Activated T-helper 2 cell treated with anti-CD3 and anti-CD28 coated beads, Interferon-gamma antibody, Interleukin-2, Interleukin-4, amounts not matched to agents 10 μg/mL and 5 μg/mL and 100 μg/mL, durations not matched to agents 14 hours and 24 hours and 36 hours (primary cell): Measurements from ENCODE around the gene VWA8. TPM values are rescaled to one million over a fixed set of nuclear protein-coding genes. Genes with fewer than 3 reads are reported as not detected.
"Not testable (repeated sequence)": the region's sequence is repeated elsewhere in the genome, so short reads cannot be mapped to it uniquely, and the experiment has no call there.

Source experiments
- DNase-seq: peaks from one replicate; pipeline ENCODE4 v3.0.0; 2021; ENCODE audit warnings: low spot score
- H3K27ac Mint-ChIP-seq: one replicate; pipeline ENCODE4 v1.8.0; 2021; ENCODE audit warnings: mixed read lengths
- H3K27me3 Mint-ChIP-seq: one replicate; pipeline ENCODE4 v1.8.0; 2021; ENCODE audit warnings: low read depth, mixed read lengths
- H3K36me3 Mint-ChIP-seq: one replicate; pipeline ENCODE4 v1.8.0; 2021; ENCODE audit warnings: low read depth, mixed read lengths
- H3K4me1 Mint-ChIP-seq: one replicate; pipeline ENCODE4 v1.8.0; 2021; ENCODE audit warnings: low read depth, mixed read lengths
- H3K4me3 Mint-ChIP-seq: one replicate; pipeline ENCODE4 v1.8.0; 2021; ENCODE audit warnings: low read depth, mild to moderate bottlenecking, moderate library complexity, mixed read lengths
- H3K9me3 Mint-ChIP-seq: one replicate; pipeline ENCODE4 v1.8.0; 2021; ENCODE audit warnings: mixed read lengths
- intact Hi-C: fragments of 100-400 bp; cut with micrococcal nuclease; formaldehyde crosslinking; loops from one replicate; pipeline ENCODE4 v1.15.1; 2023
- total RNA-seq: library from RNA; stranded (reverse); gene quantifications from 2 replicates; pipeline ENCODE4 v1.2.3, GENCODE V29; 2022

The VWA8 gene
- total RNA-seq, 1 donor from 2014 or later, result 21.7 TPM

DNA sequence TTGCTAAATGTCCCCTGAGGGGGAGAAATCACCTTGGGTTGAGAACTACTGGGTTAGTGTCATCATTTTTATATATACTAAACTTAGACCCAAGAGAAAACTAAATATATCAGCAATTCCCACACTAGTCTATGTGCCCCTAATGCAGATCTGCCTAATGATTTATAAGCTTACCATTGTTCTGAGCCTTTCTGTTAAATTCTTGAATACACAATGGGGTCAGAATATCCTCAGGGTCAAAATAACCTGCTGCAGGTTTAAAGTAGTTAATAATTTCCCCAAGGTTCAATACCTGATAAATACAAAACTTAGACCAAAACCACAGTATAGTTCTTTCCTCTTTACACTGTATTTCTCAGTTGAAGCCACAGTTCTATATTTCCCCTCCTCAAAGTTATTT lies 4.6 kb downstream of the VWA8 start:
- DNase-seq, result no peak
- intact Hi-C loops, result no loop called here
- Mint-ChIP-seq H3K27ac (no peak overlapping the region), H3K9me3 (no peaks in the 10 kb centered on the region), H3K4me3 (no peak overlapping the region), H3K4me1 (peaks cover 22% of the 10 kb centered on the region), H3K27me3 (no peaks in the 10 kb centered on the region), H3K36me3 (peaks cover 10% of the 10 kb centered on the region)

DNA sequence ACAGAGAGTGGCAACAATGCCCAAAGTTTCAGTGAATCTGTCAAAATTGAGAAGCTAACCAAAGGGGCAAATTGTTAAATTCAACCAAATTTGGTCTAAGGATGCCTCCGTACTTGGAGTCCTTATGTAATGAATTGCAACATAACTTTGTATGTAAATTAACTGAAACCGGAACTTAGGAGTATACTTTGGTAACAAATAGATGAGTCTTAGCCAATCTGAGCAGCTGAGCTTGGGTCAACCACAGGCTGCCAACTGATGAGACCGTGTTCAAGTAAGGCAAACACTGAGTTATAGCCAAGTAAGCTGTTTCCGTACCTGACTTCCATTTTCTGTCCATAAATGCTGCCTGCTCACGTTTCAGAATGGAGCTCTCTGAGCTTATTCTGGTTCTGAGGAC lies 5.3 kb downstream of the VWA8 start:
- Mint-ChIP-seq H3K9me3 (no peaks in the 10 kb centered on the region), H3K4me3 (no peak overlapping the region), H3K27ac (no peak overlapping the region), H3K4me1 (peaks cover 21% of the 10 kb centered on the region), H3K36me3 (peaks cover 10% of the 10 kb centered on the region), H3K27me3 (no peaks in the 10 kb centered on the region)
- intact Hi-C loops, result no loop called here
- no peak for DNase-seq

DNA sequence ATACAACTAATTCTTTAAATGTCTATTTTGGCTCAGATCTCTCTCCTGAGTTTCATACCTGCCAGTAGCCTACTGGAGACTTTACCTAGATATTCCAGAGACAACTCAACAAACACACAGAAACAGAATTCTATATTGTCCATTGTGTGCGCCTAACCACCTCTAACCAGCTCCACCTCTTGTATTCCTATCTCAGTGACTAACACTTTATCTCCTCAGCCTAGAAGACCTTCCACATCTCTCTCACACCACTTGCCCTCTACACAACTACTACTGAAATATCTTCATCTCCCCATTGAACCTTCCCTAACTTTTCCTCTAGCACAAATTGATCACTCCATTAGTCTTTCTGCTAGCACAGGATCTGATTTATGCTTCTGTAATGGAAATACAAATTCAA lies 6.7 kb downstream of the VWA8 start:
- peaks cover 12% of the 10 kb centered on the region for H3K36me3 Mint-ChIP-seq
- DNase-seq, result no peak
- no peak overlapping the region for H3K4me3 Mint-ChIP-seq
- intact Hi-C loops, result no loop called here
- no peaks in the 10 kb centered on the region for H3K27me3 Mint-ChIP-seq
- H3K27ac Mint-ChIP-seq, result no peak overlapping the region
- H3K4me1 Mint-ChIP-seq, result peaks cover 13% of the 10 kb centered on the region
- no peaks in the 10 kb centered on the region for H3K9me3 Mint-ChIP-seq

DNA sequence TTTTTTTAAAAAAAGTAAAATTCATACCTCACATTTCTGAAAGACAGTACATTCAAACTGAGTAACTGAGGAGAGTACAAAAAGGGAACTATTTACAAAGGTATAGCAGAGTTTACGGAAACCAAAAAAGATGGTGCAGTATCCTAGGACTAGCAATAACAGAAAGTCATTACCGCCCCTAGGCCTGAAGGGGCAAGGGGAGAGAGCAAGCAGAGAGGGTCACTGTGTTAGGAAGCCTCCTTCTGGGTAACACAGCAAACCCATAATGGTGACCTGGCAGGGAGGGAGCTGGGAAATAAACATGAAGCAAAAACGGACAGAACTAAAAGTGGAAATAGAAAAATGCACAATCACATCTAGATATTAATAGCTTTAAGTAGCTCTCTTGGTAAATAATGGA lies 8.2 kb downstream of the VWA8 start:
- no peak overlapping the region for H3K4me3 Mint-ChIP-seq
- H3K36me3 Mint-ChIP-seq, result peaks cover 24% of the 10 kb centered on the region
- H3K4me1 Mint-ChIP-seq, result peaks cover 8% of the 10 kb centered on the region
- no peaks in the 10 kb centered on the region for H3K27me3 Mint-ChIP-seq
- H3K27ac Mint-ChIP-seq, result no peak overlapping the region
- H3K9me3 Mint-ChIP-seq, result no peaks in the 10 kb centered on the region
- DNase-seq, result no peak
- intact Hi-C loops, result no loop called here

DNA sequence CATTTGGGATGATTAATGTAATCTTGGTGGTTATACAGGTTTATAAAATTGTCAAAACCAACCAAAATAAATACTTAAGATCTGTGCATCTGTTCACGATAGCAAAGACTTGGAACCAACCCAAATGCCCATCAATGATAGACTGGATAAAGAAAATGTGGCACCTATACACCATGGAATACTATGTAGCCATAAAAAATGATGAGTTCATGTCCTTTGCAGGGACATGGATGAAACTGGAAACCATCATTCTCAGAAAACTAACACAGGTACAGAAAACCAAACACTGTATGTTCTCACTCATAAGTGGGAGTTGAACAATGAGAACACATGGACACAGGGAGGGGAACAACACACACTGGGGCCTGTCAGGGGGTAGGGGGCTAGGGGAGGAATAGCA lies 11.8 kb downstream of the VWA8 start:
- H3K27ac Mint-ChIP-seq, H3K4me1 Mint-ChIP-seq, DNase-seq, intact Hi-C loops, H3K4me3 Mint-ChIP-seq, H3K27me3 Mint-ChIP-seq: not testable (repeated sequence)
- Mint-ChIP-seq H3K9me3 (peaks cover 25% of the 10 kb centered on the region), H3K36me3 (peaks cover 51% of the 10 kb centered on the region)

DNA sequence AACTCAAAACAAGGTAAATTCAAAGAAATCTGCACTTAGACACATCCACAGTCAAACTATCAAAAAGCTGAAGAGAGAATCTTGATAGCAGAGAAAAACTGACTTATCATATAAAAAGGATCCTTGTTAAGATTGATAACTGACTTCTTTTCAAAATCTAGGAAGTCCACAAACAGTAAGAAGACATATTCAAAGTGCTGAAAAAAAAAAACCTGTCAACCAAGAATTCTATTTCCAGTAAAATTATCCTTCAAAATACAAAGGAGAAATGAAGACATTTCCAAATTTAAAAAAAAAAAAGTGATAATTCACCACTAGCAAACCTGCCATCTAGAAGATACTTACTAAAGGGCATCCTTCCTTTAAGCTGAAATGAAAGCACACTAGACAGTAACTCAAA lies 15.0 kb downstream of the VWA8 start:
- Mint-ChIP-seq H3K27me3 (no peaks in the 10 kb centered on the region), H3K4me1 (peaks cover 4% of the 10 kb centered on the region), H3K36me3 (peaks cover 55% of the 10 kb centered on the region), H3K4me3 (no peak overlapping the region), H3K27ac (no peak overlapping the region), H3K9me3 (peaks cover 25% of the 10 kb centered on the region)
- intact Hi-C loops, result no loop called here
- DNase-seq, result no peak

DNA sequence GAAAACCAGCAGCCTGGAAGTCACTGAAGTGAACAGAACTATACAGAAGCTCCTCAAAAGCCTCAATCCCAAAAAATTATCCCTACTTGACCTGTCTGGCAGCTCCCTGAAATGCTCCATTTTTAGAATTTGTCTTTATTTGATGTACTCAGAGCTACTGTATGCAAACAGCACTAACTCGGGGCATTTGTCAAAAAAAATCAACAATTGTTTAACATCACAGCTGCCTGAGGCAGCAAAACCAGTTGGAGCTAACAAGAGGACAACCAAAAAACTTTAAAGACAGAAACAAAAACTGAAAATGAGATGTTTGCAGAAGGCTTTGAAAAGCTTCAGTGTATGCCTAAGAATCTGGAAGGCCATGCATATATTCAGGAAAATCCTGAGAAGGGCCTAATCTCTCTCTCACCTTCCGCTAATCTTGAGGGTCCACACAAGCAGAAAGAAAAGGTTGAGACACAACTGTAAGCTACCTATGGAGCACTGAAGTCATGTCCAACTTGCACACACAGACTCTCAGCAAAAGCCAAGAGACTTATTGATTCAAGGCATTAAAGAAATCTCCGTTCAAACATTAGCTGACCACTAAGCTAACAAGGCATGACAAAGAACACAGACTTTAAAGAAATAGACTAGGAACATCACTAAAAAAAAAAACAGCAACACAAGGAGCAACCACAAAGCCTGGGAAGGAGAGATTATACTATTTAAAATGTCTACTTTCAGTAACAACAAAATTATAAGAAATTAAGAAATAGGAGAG lies 16.1 kb downstream of the VWA8 start:
- no peak for DNase-seq
- H3K27ac Mint-ChIP-seq, result no peak overlapping the region
- H3K4me1 Mint-ChIP-seq, result peaks cover 4% of the 10 kb centered on the region
- H3K9me3 Mint-ChIP-seq, result peaks cover 25% of the 10 kb centered on the region
- H3K4me3 Mint-ChIP-seq, result no peak overlapping the region
- intact Hi-C loops, result no loop called here
- H3K36me3 Mint-ChIP-seq, result peaks cover 55% of the 10 kb centered on the region
- no peaks in the 10 kb centered on the region for H3K27me3 Mint-ChIP-seq

DNA sequence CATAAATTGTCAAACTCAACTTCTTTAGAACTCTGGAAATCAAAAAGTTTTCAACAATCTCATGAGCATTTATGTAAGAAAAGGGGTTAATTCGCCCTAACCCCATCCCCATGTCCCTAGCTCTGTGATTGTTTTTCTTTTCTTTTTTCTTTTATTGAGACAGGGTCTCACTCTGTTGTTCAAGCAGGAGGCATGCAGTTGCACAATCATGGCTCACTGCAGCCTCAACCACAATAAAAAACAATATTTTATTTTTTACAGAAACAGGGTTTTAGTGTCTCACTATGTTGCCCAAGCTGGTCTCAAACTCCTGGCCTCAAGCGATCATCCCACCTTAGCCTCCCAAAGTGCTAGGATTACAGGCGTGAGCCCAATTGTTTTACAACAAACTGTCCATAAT lies 16.7 kb downstream of the VWA8 start:
- Mint-ChIP-seq H3K9me3 (peaks cover 25% of the 10 kb centered on the region), H3K36me3 (peaks cover 52% of the 10 kb centered on the region), H3K27me3 (no peaks in the 10 kb centered on the region), H3K4me3 (no peak overlapping the region), H3K27ac (no peak overlapping the region), H3K4me1 (peaks cover 4% of the 10 kb centered on the region)
- intact Hi-C loops, result no loop called here
- no peak for DNase-seq

DNA sequence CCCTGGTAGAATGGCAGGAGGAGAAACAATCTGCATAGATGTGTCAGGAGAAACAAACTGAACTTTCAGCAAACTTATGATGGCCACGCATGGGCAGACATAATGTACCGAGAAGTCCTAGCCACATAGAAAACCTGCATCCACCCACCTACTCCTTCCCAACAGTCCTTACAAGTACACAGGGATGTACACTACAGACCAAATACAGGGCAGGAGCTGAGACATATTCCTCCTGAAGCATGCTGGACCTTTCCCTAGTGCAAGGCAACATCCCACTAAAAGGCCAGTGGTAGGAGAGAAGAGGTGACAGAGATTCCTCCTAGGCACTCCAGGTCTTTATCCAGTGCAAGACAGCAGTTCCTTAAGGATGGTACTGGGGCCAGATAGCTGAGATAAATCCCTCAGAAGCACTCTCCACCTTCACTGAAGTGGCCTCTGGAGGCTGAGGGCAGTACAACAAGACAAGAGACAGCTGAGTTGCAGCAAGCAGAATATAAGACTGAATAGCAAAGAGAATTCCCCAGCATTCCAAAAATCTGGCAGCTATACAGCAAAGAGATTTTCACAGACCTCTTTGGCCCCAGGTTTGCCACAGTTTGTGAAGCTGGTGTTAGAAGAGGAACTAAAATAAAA lies 18.3 kb downstream of the VWA8 start:
- peaks cover 4% of the 10 kb centered on the region for H3K4me1 Mint-ChIP-seq
- H3K27me3 Mint-ChIP-seq, result no peaks in the 10 kb centered on the region
- no peak for DNase-seq
- no peak overlapping the region for H3K4me3 Mint-ChIP-seq
- no peak overlapping the region for H3K27ac Mint-ChIP-seq
- H3K9me3 Mint-ChIP-seq, result peaks cover 25% of the 10 kb centered on the region
- peaks cover 42% of the 10 kb centered on the region for H3K36me3 Mint-ChIP-seq
- intact Hi-C loops, result no loop called here

DNA sequence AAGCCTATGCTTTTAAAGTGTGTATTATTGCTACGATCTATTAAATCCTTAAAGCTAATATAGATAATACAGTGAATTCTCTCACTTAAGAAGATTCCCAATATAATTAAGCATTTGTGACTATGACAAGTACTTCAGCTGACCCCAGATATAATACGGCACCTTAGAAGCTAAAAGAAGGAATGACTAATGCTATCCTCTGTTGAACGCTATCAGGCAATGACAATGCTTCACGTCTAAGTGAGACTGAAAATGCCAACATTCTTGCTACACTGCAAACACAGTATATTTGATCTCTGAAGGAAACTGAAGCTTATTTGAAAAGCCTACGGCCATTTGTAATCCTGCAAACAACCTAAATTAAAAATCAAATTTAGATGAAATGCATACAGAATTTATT lies 19.7 kb downstream of the VWA8 start:
- Mint-ChIP-seq H3K4me3 (no peak overlapping the region), H3K36me3 (peaks cover 33% of the 10 kb centered on the region), H3K4me1 (peaks cover 6% of the 10 kb centered on the region), H3K27ac (no peak overlapping the region), H3K9me3 (peaks cover 14% of the 10 kb centered on the region), H3K27me3 (no peaks in the 10 kb centered on the region)
- DNase-seq, result no peak
- intact Hi-C loops, result no loop called here

DNA sequence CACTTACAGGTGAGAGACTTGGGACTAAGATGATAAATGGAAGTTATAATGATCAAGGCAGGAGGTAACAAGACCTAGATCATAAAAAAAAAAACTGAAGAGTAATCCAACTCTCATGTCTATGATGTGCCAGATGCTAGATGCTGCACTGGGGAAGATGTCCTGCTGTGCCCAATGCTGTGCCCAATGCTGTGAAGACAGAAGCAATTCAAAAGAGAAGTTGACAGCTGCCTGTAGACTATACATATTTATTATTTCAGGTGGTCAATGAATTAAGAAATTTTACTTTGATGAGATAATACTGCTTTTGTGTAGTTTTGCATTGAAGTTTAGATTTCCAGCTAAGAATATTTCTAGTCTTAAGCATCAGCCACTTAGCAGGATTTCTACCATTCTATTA lies 21.5 kb downstream of the VWA8 start:
- peaks cover 8% of the 10 kb centered on the region for H3K4me1 Mint-ChIP-seq
- intact Hi-C loops, result no loop called here
- no peaks in the 10 kb centered on the region for H3K27me3 Mint-ChIP-seq
- H3K4me3 Mint-ChIP-seq, result no peak overlapping the region
- H3K36me3 Mint-ChIP-seq, result peaks cover 16% of the 10 kb centered on the region
- no peak for DNase-seq
- no peak overlapping the region for H3K27ac Mint-ChIP-seq
- no peaks in the 10 kb centered on the region for H3K9me3 Mint-ChIP-seq

DNA sequence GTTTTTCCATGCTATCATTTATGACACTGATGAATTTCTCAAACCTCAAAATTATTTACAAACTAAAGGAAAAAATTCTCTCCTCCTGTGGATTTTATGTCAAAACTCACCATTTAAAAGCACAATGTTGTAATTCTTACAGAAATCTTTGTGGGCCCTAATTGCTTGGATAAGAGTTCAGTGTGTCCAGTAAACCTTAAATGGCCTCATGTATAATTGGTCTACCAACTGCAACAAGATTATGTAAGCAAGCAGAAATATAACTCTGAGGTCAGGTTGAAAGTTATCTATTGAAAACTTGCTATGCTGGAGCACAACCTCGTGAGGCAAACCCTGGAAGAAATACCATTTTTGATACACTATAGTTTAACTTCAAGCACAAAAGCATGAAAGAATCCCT lies 22.0 kb downstream of the VWA8 start:
- intact Hi-C loops, result no loop called here
- no peak for DNase-seq
- peaks cover 8% of the 10 kb centered on the region for H3K4me1 Mint-ChIP-seq
- H3K9me3 Mint-ChIP-seq, result no peaks in the 10 kb centered on the region
- H3K27ac Mint-ChIP-seq, result no peak overlapping the region
- no peak overlapping the region for H3K4me3 Mint-ChIP-seq
- H3K27me3 Mint-ChIP-seq, result no peaks in the 10 kb centered on the region
- peaks cover 16% of the 10 kb centered on the region for H3K36me3 Mint-ChIP-seq

DNA sequence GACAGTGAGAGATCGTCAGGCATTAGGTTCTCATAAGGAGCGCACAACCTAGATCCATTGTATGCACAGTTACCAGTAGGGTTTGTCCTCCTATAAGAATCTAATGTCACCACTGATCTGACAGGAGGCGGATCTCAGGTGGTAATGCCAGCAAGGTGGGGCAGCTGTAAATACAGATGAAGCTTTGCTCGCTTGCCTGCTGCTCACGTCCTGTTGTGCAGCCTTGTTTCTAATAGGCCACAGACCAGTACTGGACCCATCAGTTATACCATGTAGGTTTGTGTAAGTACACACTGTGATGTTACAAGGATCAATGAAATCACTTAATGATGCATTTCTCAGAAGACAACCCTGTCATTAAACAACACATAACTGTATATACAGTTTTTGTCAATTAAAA lies 23.5 kb downstream of the VWA8 start:
- Mint-ChIP-seq H3K36me3 (peaks cover 18% of the 10 kb centered on the region), H3K9me3 (no peaks in the 10 kb centered on the region), H3K4me1 (peaks cover 8% of the 10 kb centered on the region), H3K27ac (no peak overlapping the region), H3K27me3 (no peaks in the 10 kb centered on the region), H3K4me3 (no peak overlapping the region)
- DNase-seq, result no peak
- intact Hi-C loops, result no loop called here
